Activated CD4-positive, alpha-beta memory T cell treated with anti-CD3 and anti-CD28 coated beads, Interleukin-2, amount 10 ng/mL, durations not matched to agents 7 days and 5 days (primary cell): ENCODE data around the gene CFAP43. TPM values are rescaled to one million over a fixed set of nuclear protein-coding genes. Genes with fewer than 3 reads are reported as not detected.

Experiments
- CTCF ChIA-PET: fragments of 350-600 bp; sonication (Branson Sonifier 250); formaldehyde crosslinking; loops from one replicate; lab custom pipeline; 2021; ENCODE audit warnings: antibody characterized with exemption, inconsistent platforms; lab: Charles Lee
- POLR2A ChIA-PET: fragments of 350-600 bp; sonication (Branson Sonifier 250); formaldehyde crosslinking; loops from one replicate; lab custom pipeline; 2021; ENCODE audit warnings: antibody characterized with exemption; lab: Charles Lee
- DNase-seq: peaks from one replicate; pipeline ENCODE4 v3.0.0-alpha.2; 2020
- H3K27ac Mint-ChIP-seq: one replicate; pipeline ENCODE4 v1.8.0; 2021; ENCODE audit warnings: mild to moderate bottlenecking, mixed read lengths
- H3K27me3 Mint-ChIP-seq: one replicate; pipeline ENCODE4 v1.8.0; 2021; ENCODE audit warnings: mixed read lengths
- H3K36me3 Mint-ChIP-seq: one replicate; pipeline ENCODE4 v1.8.0; 2021; ENCODE audit warnings: low read depth, mixed read lengths
- H3K4me1 Mint-ChIP-seq: one replicate; pipeline ENCODE4 v1.8.0; 2021; ENCODE audit warnings: mixed read lengths
- H3K4me3 Mint-ChIP-seq: one replicate; pipeline ENCODE4 v1.8.0; 2021; ENCODE audit warnings: mild to moderate bottlenecking, mixed read lengths
- H3K9me3 Mint-ChIP-seq: one replicate; pipeline ENCODE4 v1.8.0; 2021; ENCODE audit warnings: mixed read lengths
- total RNA-seq, 2 experiments: library from RNA; stranded (reverse); gene quantifications; one replicate each; pipeline ENCODE4 v1.2.3, GENCODE V29; 2021

CFAP43 gene
- total RNA-seq, 2 experiments from 2014 or later: 0.18 to 0.25 TPM

GRCh38 chr10:104103956-104104355 lies 128.2 kb downstream of the CFAP43 start:
- Mint-ChIP-seq H3K27ac (no peak overlapping the region), H3K27me3 (peaks cover 14% of the 10 kb centered on the region), H3K4me3 (no peak overlapping the region), H3K36me3 (no peaks in the 10 kb centered on the region), H3K4me1 (peaks cover 2% of the 10 kb centered on the region), H3K9me3 (no peaks in the 10 kb centered on the region)
- CTCF ChIA-PET: interaction anchor here (1.0 to 2.5 kb wide), 3 partner anchors 10 to 219 kb away, joined by 3 to 11 read pairs (median 3); partner anchors contain the start of gene SFR1
- POLR2A ChIA-PET: interaction anchor here (3.6 kb wide), 1 partner anchor 18 kb away, joined by 11 read pairs; the partner anchor contains the start of gene SFR1
- DNase-seq: no peak

- H3K9me3 Mint-ChIP-seq: no peaks in the 10 kb centered on the region
- ChIA-PET POLR2A (interaction anchor here (3.6 kb wide), 1 partner anchor 20 kb away, joined by 11 read pairs; the partner anchor contains the start of gene SFR1), CTCF (no interaction called here)
- H3K27me3 Mint-ChIP-seq: peaks cover 16% of the 10 kb centered on the region
- no peak overlapping the region for H3K27ac Mint-ChIP-seq
- no peak overlapping the region for H3K4me3 Mint-ChIP-seq
- no peaks in the 10 kb centered on the region for H3K36me3 Mint-ChIP-seq
- H3K4me1 Mint-ChIP-seq: peaks cover 2% of the 10 kb centered on the region
- no peak for DNase-seq
These were observed 130.3 kb downstream of the CFAP43 start for GRCh38 chr10:104101902-104102301.

- POLR2A ChIA-PET: interaction anchor here (1.8 kb wide), 1 partner anchor 21 kb away, joined by 12 read pairs; the partner anchor contains the start of gene SFR1
- Mint-ChIP-seq H3K9me3 (no peaks in the 10 kb centered on the region), H3K27ac (no peak overlapping the region), H3K4me1 (peaks cover 2% of the 10 kb centered on the region), H3K4me3 (no peak overlapping the region), H3K27me3 (peaks cover 20% of the 10 kb centered on the region), H3K36me3 (no peaks in the 10 kb centered on the region)
- DNase-seq: no peak
- CTCF ChIA-PET: no interaction called here
These were observed 131.4 kb downstream of the CFAP43 start for GRCh38 chr10:104100795-104101194.

- DNase-seq: no peak
- CTCF ChIA-PET: interaction anchor here (0.6 to 1.5 kb wide), 3 partner anchors 21 to 775 kb away, joined by 3 to 6 read pairs (median 4); no protein-coding TSS in a partner anchor
- H3K36me3 Mint-ChIP-seq: no peaks in the 10 kb centered on the region
- H3K4me1 Mint-ChIP-seq: peaks cover 2% of the 10 kb centered on the region
- POLR2A ChIA-PET: interaction anchor here (1.8 kb wide), 1 partner anchor 22 kb away, joined by 12 read pairs; the partner anchor contains the start of gene SFR1
- H3K27me3 Mint-ChIP-seq: peaks cover 20% of the 10 kb centered on the region
- H3K4me3 Mint-ChIP-seq: no peak overlapping the region
- no peaks in the 10 kb centered on the region for H3K9me3 Mint-ChIP-seq
- H3K27ac Mint-ChIP-seq: no peak overlapping the region
These were observed 132.2 kb downstream of the CFAP43 start for GRCh38 chr10:104099941-104100340.

- Mint-ChIP-seq H3K9me3 (no peaks in the 10 kb centered on the region), H3K4me3 (no peak overlapping the region), H3K4me1 (no peaks in the 10 kb centered on the region), H3K27ac (no peak overlapping the region), H3K36me3 (no peaks in the 10 kb centered on the region), H3K27me3 (peaks cover 20% of the 10 kb centered on the region)
- no peak for DNase-seq
- ChIA-PET CTCF (interaction anchor here (1.1 to 1.5 kb wide), 2 partner anchors 22 to 388 kb away, joined by 4 to 6 read pairs; no protein-coding TSS in a partner anchor), POLR2A (interaction anchor here (1.8 kb wide), 1 partner anchor 23 kb away, joined by 12 read pairs; the partner anchor contains the start of gene SFR1)
These were observed 132.9 kb downstream of the CFAP43 start for GRCh38 chr10:104099269-104099668.

GRCh38 chr10:104098358-104098925 lies 133.7 kb downstream of the CFAP43 start:
- Mint-ChIP-seq H3K4me3 (no peak overlapping the region), H3K4me1 (no peaks in the 10 kb centered on the region), H3K27ac (no peak overlapping the region), H3K36me3 (no peaks in the 10 kb centered on the region), H3K9me3 (no peaks in the 10 kb centered on the region), H3K27me3 (peaks cover 20% of the 10 kb centered on the region)
- ChIA-PET POLR2A (no interaction called here), CTCF (no interaction called here)
- DNase-seq: no peak

GRCh38 chr10:104096692-104097091 lies 135.5 kb downstream of the CFAP43 start:
- H3K27ac Mint-ChIP-seq: no peak overlapping the region
- no peak for DNase-seq
- H3K27me3 Mint-ChIP-seq: peaks cover 15% of the 10 kb centered on the region
- H3K36me3 Mint-ChIP-seq: no peaks in the 10 kb centered on the region
- no peaks in the 10 kb centered on the region for H3K4me1 Mint-ChIP-seq
- H3K9me3 Mint-ChIP-seq: no peaks in the 10 kb centered on the region
- ChIA-PET POLR2A (no interaction called here), CTCF (no interaction called here)
- no peak overlapping the region for H3K4me3 Mint-ChIP-seq

GRCh38 chr10:104092749-104093148 lies 139.4 kb downstream of the CFAP43 start:
- ChIA-PET CTCF (no interaction called here), POLR2A (no interaction called here)
- Mint-ChIP-seq H3K4me3 (no peak overlapping the region), H3K9me3 (no peaks in the 10 kb centered on the region), H3K4me1 (no peaks in the 10 kb centered on the region), H3K36me3 (no peaks in the 10 kb centered on the region), H3K27ac (no peak overlapping the region), H3K27me3 (peaks cover 5% of the 10 kb centered on the region)
- DNase-seq: no peak

- H3K4me1 Mint-ChIP-seq: no peaks in the 10 kb centered on the region
- no peak for DNase-seq
- H3K36me3 Mint-ChIP-seq: no peaks in the 10 kb centered on the region
- ChIA-PET POLR2A (no interaction called here), CTCF (no interaction called here)
- H3K27me3 Mint-ChIP-seq: peaks cover 1% of the 10 kb centered on the region
- no peak overlapping the region for H3K27ac Mint-ChIP-seq
- no peak overlapping the region for H3K4me3 Mint-ChIP-seq
- H3K9me3 Mint-ChIP-seq: no peaks in the 10 kb centered on the region
These were observed 141.6 kb downstream of the CFAP43 start for GRCh38 chr10:104090611-104091010.

GRCh38 chr10:104089621-104090020 lies 142.5 kb downstream of the CFAP43 start:
- no peak for DNase-seq

GRCh38 chr10:104088239-104088638 lies 143.9 kb downstream of the CFAP43 start:
- ChIA-PET CTCF (no interaction called here), POLR2A (interaction anchor here (0.5 kb wide), 1 partner anchor 128 kb away, joined by 3 read pairs; no protein-coding TSS in a partner anchor)
- H3K9me3 Mint-ChIP-seq: no peaks in the 10 kb centered on the region

More at GRCh38 chr10:104089621-104090020, 142.5 kb downstream of the CFAP43 start:
- CTCF ChIA-PET: no interaction called here
- Mint-ChIP-seq H3K4me1 (no peaks in the 10 kb centered on the region), H3K27me3 (peaks cover 1% of the 10 kb centered on the region), H3K27ac (no peak overlapping the region), H3K4me3 (no peak overlapping the region), H3K36me3 (no peaks in the 10 kb centered on the region), H3K9me3 (no peaks in the 10 kb centered on the region)
- POLR2A ChIA-PET: no interaction called here

GRCh38 chr10:104085801-104086400 lies 146.3 kb downstream of the CFAP43 start, which contains the start of gene COL17A1:
COL17A1 (minus strand) TSS chr10:104085880; CDS start chr10:104080673, 5,207 bp downstream.
- POLR2A ChIA-PET: no interaction called here
- Mint-ChIP-seq H3K4me3 (no peak within 1 kb of the TSS), H3K27ac (no peak within 1 kb of the TSS), H3K4me1 (no peaks in the 10 kb centered on the region), H3K27me3 (peaks cover 1% of the 10 kb centered on the region), H3K9me3 (no peaks in the 10 kb centered on the region), H3K36me3 (no peaks in the 10 kb centered on the region)
- DNase-seq: no peak
- CTCF ChIA-PET: no interaction called here

More at GRCh38 chr10:104088239-104088638, 143.9 kb downstream of the CFAP43 start:
- no peaks in the 10 kb centered on the region for H3K36me3 Mint-ChIP-seq
- H3K27ac Mint-ChIP-seq: no peak overlapping the region
- no peak overlapping the region for H3K4me3 Mint-ChIP-seq
- DNase-seq: no peak
- peaks cover 1% of the 10 kb centered on the region for H3K27me3 Mint-ChIP-seq
- H3K4me1 Mint-ChIP-seq: no peaks in the 10 kb centered on the region
